Central memory CD8-positive, alpha-beta T cell (primary cell): ENCODE results near the gene TINAG.
"Not testable (repeated sequence)": the region's sequence is repeated elsewhere in the genome, so short reads cannot be mapped to it uniquely, and the experiment has no call there.

Experiments
- ATAC-seq: fragments of 150-1000 bp; cut with Tn5 transposase; replicated peaks from 2 replicates; pipeline ENCODE4 v1.10.0; 2022; ENCODE audit warnings: mild to moderate bottlenecking, moderate FRiP score, moderate number of reproducible peaks; ENCODE audit not compliant: poor library complexity, severe bottlenecking; ENCODE audit errors: extremely low read depth
- DNase-seq, 2 donors: peaks; one replicate each; pipeline ENCODE4 v3.0.0; 2021; ENCODE audit warnings: low spot score in 2 of 2
- H3K27ac Mint-ChIP-seq: one replicate; pipeline ENCODE4 v1.8.0; 2022; ENCODE audit warnings: low read depth, mild to moderate bottlenecking, moderate library complexity, mixed read lengths
- H3K27me3 Mint-ChIP-seq: one replicate; pipeline ENCODE4 v1.8.0; 2022; ENCODE audit warnings: mixed read lengths
- H3K36me3 Mint-ChIP-seq: one replicate; pipeline ENCODE4 v1.8.0; 2022; ENCODE audit warnings: mild to moderate bottlenecking, moderate library complexity, mixed read lengths; ENCODE audit not compliant: insufficient read depth
- H3K4me1 Mint-ChIP-seq: one replicate; pipeline ENCODE4 v1.8.0; 2022; ENCODE audit warnings: mixed read lengths
- H3K4me3 Mint-ChIP-seq: one replicate; pipeline ENCODE4 v1.8.0; 2022; ENCODE audit warnings: mild to moderate bottlenecking, moderate library complexity, mixed read lengths
- H3K9me3 Mint-ChIP-seq: one replicate; pipeline ENCODE4 v1.8.0; 2022; ENCODE audit warnings: mixed read lengths

The TINAG gene

GRCh38 chr6:54327631-54328030, 19.4 kb downstream of the TINAG start:
- Mint-ChIP-seq H3K27me3 (no peaks in the 10 kb centered on the region), H3K4me1 (no peaks in the 10 kb centered on the region), H3K27ac (no peak overlapping the region), H3K36me3 (no peaks in the 10 kb centered on the region), H3K9me3 (peaks cover 33% of the 10 kb centered on the region), H3K4me3 (no peak overlapping the region)
- ATAC-seq (no peak), DNase-seq (no peak)

DNA sequence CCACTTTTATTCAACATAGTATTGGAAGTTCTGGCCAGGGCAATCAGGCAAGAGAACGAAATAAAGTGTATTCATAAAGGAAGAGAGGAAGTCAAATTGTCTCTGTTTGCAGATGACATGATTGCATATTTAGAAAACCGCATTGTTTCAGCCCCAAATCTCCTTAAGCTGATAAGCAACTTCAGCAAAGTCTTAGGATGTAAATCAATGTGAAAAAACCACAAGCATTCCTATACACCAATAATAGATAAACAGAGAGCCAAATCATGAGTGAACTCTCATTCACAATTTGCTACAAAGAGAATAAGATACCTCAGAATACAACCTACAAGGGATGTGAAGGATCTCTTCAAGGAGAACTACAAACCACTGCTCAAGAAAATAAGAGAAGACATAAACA, 23.3 kb downstream of the TINAG start:
- not testable (repeated sequence) for ATAC-seq
- H3K9me3 Mint-ChIP-seq: peaks cover 33% of the 10 kb centered on the region

DNA sequence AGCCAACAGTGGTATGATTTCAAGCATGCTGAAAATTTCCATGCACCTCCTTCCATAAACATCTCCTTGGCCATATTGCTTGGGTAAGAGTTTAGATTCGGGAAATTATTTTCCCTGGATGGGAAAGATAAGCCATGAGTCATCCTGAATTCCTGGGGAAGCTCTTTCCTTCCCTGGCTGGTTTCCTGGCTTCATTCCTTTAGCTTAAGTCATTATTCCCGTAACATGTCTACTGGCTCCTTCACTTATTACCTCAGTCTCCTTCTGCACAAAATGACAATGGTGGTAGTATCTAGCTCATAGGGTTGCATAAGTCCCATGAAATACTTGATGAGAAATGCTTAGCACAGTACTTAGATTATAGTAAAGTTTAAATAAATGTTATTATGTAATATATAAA, 27.6 kb downstream of the TINAG start:
- no peak overlapping the region for H3K4me3 Mint-ChIP-seq
- H3K36me3 Mint-ChIP-seq: no peaks in the 10 kb centered on the region
- ATAC-seq (no peak), DNase-seq (no peak)
- H3K27ac Mint-ChIP-seq: no peak overlapping the region
- peaks cover 7% of the 10 kb centered on the region for H3K9me3 Mint-ChIP-seq
- H3K4me1 Mint-ChIP-seq: no peaks in the 10 kb centered on the region
- H3K27me3 Mint-ChIP-seq: no peaks in the 10 kb centered on the region

More for the DNA sequence above, 23.3 kb downstream of the TINAG start:
- not testable (repeated sequence) for H3K36me3 Mint-ChIP-seq, H3K4me3 Mint-ChIP-seq, H3K4me1 Mint-ChIP-seq, H3K27ac Mint-ChIP-seq, H3K27me3 Mint-ChIP-seq, DNase-seq

- Mint-ChIP-seq H3K4me1 (no peaks in the 10 kb centered on the region), H3K27me3 (no peaks in the 10 kb centered on the region), H3K4me3 (no peak overlapping the region), H3K36me3 (no peaks in the 10 kb centered on the region), H3K9me3 (peaks cover 20% of the 10 kb centered on the region), H3K27ac (no peak overlapping the region)
- DNase-seq: no peak
- no peak for ATAC-seq
These were observed 45.7 kb downstream of the TINAG start for GRCh38 chr6:54353975-54354374.

GRCh38 chr6:54354608-54355007, 46.4 kb downstream of the TINAG start:
- H3K27ac Mint-ChIP-seq: no peak overlapping the region

DNA sequence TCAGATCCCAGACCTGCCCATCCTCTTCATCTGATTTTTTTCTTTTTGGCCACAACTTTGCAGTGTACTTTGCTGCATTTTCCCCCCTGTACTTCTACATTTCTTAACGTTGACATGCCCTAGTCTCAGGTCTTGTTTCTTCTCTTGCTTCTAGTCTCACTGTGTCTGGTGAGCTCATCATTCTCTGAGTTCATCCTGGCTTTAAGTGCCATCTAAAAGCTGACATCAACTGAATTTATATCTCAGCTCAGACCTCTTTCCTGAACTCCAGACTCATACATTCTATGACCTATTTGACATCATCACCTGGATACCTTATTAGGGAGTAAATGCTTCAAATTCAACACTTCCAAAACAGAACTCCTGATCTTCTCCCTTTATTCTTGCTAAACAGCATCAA, 48.9 kb downstream of the TINAG start:
- Mint-ChIP-seq H3K27me3 (no peaks in the 10 kb centered on the region), H3K9me3 (peaks cover 25% of the 10 kb centered on the region)

More at GRCh38 chr6:54354608-54355007, 46.4 kb downstream of the TINAG start:
- DNase-seq: no peak
- no peaks in the 10 kb centered on the region for H3K4me1 Mint-ChIP-seq
- H3K36me3 Mint-ChIP-seq: no peaks in the 10 kb centered on the region
- no peak for ATAC-seq
- H3K27me3 Mint-ChIP-seq: no peaks in the 10 kb centered on the region
- peaks cover 20% of the 10 kb centered on the region for H3K9me3 Mint-ChIP-seq
- no peak overlapping the region for H3K4me3 Mint-ChIP-seq

DNA sequence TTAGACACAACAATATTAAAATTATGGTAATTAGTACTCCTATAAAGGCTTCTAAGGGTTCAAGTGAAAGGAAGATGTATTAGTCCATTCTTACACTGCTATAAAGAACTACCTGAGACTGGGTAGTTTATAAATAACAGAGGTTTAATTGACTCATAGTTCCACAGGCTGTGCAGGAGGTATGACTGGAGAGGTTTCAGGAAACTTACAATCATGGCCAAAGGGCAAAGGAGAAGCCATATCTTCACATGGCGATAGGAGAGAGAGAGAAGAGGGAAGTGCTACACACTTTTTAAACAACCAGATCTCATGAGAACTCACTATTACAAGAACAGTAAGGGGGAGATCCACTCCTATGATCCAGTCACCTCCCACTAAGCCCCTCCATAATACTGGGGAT, 52.9 kb downstream of the TINAG start:
- no peak overlapping the region for H3K27ac Mint-ChIP-seq
- H3K36me3 Mint-ChIP-seq: no peaks in the 10 kb centered on the region
- no peak overlapping the region for H3K4me3 Mint-ChIP-seq
- H3K9me3 Mint-ChIP-seq: peaks cover 20% of the 10 kb centered on the region
- DNase-seq (no peak), ATAC-seq (no peak)
- no peaks in the 10 kb centered on the region for H3K27me3 Mint-ChIP-seq
- H3K4me1 Mint-ChIP-seq: no peaks in the 10 kb centered on the region

More for the DNA sequence above, 48.9 kb downstream of the TINAG start:
- no peak for ATAC-seq
- no peak overlapping the region for H3K27ac Mint-ChIP-seq
- DNase-seq: no peak
- no peaks in the 10 kb centered on the region for H3K4me1 Mint-ChIP-seq
- no peak overlapping the region for H3K4me3 Mint-ChIP-seq
- H3K36me3 Mint-ChIP-seq: no peaks in the 10 kb centered on the region

GRCh38 chr6:54361734-54362133, 53.5 kb downstream of the TINAG start:
- no peaks in the 10 kb centered on the region for H3K4me1 Mint-ChIP-seq
- no peak overlapping the region for H3K4me3 Mint-ChIP-seq
- H3K9me3 Mint-ChIP-seq: peaks cover 22% of the 10 kb centered on the region
- H3K27me3 Mint-ChIP-seq: no peaks in the 10 kb centered on the region
- no peak for ATAC-seq
- no peak for DNase-seq
- no peak overlapping the region for H3K27ac Mint-ChIP-seq
- no peaks in the 10 kb centered on the region for H3K36me3 Mint-ChIP-seq

DNA sequence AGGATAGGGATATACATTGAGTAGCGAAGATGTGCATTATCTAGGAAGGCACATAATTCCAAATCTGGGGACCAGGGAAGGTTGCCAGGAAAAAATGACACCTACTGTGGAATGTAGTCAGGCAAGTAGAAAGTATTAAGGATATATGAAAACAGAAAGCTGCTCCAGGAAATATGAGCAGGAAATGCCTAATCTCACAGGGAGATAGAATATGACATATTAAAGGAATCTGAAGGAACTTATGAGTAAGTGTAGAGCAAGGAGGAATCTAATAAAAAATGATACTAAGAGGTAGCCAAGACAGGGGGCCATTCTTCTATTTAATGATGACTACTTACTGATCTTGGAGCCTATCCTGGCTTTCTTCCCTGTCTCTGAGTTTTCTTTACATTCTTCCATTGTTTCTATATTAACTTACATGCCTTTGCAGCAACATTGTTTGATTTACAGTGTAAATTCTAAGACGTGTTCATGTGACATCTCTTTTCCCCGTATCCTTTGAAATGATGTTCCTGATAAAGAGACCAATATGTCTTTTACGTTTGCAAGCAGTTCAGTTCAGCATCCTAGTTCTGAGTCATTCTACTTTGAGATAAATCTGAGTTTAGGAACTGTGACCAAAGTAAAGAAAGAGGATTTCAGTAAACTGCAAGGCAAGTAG, 58.6 kb downstream of the TINAG start:
- Mint-ChIP-seq H3K27me3 (no peaks in the 10 kb centered on the region), H3K4me3 (no peak overlapping the region), H3K4me1 (no peaks in the 10 kb centered on the region), H3K36me3 (no peaks in the 10 kb centered on the region), H3K27ac (no peak overlapping the region), H3K9me3 (peaks cover 18% of the 10 kb centered on the region)
- DNase-seq (no peak), ATAC-seq (no peak)

GRCh38 chr6:54377776-54378175, 69.5 kb downstream of the TINAG start:
- Mint-ChIP-seq H3K27me3 (no peaks in the 10 kb centered on the region), H3K9me3 (peaks cover 11% of the 10 kb centered on the region), H3K4me3 (no peak overlapping the region), H3K27ac (no peak overlapping the region), H3K4me1 (no peaks in the 10 kb centered on the region), H3K36me3 (no peaks in the 10 kb centered on the region)
- no peak for ATAC-seq
- no peak for DNase-seq

DNA sequence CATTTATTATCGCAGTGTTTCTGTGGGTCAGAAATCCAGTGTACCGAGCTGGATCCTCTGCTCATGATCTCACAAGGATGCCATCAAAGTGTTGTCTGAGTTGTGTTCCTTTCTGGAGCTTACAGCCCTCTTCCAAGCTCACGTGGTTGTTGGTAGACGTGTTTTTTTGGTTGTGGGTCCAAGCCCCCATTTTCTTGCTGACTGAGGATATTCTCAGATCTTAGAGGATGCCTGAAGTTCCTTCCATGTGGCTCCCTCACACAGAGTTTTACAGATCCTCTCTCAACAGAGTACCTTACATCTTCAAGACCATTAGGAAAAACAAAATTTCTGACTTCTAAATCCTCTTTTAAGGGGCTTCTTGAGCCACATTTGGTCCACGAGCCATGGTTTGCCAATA, 78.1 kb downstream of the TINAG start:
- no peak for ATAC-seq
- Mint-ChIP-seq H3K9me3 (peaks cover 2% of the 10 kb centered on the region), H3K36me3 (no peaks in the 10 kb centered on the region)

DNA sequence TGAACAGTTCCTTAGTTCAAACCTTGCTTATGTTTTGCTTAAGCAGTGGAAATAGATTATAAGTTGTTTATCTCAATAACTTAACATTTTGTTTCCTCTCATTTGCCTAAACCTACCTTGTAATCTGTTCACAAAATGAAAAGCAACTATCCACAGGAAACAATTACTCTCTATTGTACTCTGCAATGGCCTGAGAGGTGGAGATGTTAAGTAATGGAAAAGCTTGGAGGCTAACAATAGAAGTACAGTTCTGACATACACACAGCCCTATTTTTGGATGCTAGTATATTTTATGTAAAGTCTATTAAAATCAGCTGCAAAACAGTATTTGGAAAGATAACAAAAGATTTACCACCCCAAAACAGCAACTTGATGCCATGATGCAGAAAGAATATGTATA, 82.1 kb downstream of the TINAG start:
- Mint-ChIP-seq H3K9me3 (peaks cover 11% of the 10 kb centered on the region), H3K4me1 (no peaks in the 10 kb centered on the region), H3K27me3 (no peaks in the 10 kb centered on the region), H3K4me3 (no peak overlapping the region), H3K27ac (no peak overlapping the region), H3K36me3 (no peaks in the 10 kb centered on the region)
- DNase-seq (no peak), ATAC-seq (no peak)

More for the DNA sequence above, 78.1 kb downstream of the TINAG start:
- Mint-ChIP-seq H3K27me3 (no peaks in the 10 kb centered on the region), H3K4me3 (no peak overlapping the region), H3K4me1 (no peaks in the 10 kb centered on the region), H3K27ac (no peak overlapping the region)
- DNase-seq: no peak

GRCh38 chr6:54391577-54391976, 83.3 kb downstream of the TINAG start:
- Mint-ChIP-seq H3K36me3 (no peaks in the 10 kb centered on the region), H3K4me1 (no peaks in the 10 kb centered on the region), H3K9me3 (peaks cover 11% of the 10 kb centered on the region), H3K4me3 (no peak overlapping the region), H3K27ac (no peak overlapping the region), H3K27me3 (no peaks in the 10 kb centered on the region)
- DNase-seq (no peak), ATAC-seq (no peak)
